CD14-positive monocyte (primary cell): ENCODE results near the gene BTBD7. TPM values are rescaled to one million over a fixed set of nuclear protein-coding genes. Genes with fewer than 3 reads are reported as not detected.

Source experiments
- DNase-seq, 3 donors: peaks; one replicate each; pipeline ENCODE4 v3.0.0-alpha.2; 2011 to 2022
- H2AFZ ChIP-seq: 2 replicates; pipeline ENCODE4 v1.6.0; 2012; ENCODE audit warnings: mild to moderate bottlenecking, low read depth, low read length, inconsistent platforms; ENCODE audit not compliant: insufficient read depth, poor library complexity, severe bottlenecking
- H3K27ac ChIP-seq, 2 donors: 1 replicate in 1 of 2; 2 replicates in 1 of 2; pipeline ENCODE4 v1.5.1; 2012 to 2013; ENCODE audit warnings: low read length in 2 of 2, control low read depth in 1 of 2, inconsistent platforms in 1 of 2, low read depth in 1 of 2, mild to moderate bottlenecking in 1 of 2
- H3K27me3 ChIP-seq, 2 donors: one replicate each; pipeline versions ENCODE4 v1.6.0 to v1.6.1; 2011 to 2013; ENCODE audit warnings: low read length in 2 of 2; ENCODE audit not compliant: control insufficient read depth in 2 of 2, insufficient read depth in 2 of 2
- H3K36me3 ChIP-seq, 2 donors: replicated peaks in 1 of 2; 1 replicate in 1 of 2; 2 replicates in 1 of 2; pipeline versions ENCODE4 v1.5.1 to v1.6.1; 2012 to 2013; ENCODE audit warnings: low read length in 2 of 2, control low read depth in 1 of 2, inconsistent platforms in 1 of 2, mild to moderate bottlenecking in 1 of 2; ENCODE audit not compliant: insufficient read depth in 2 of 2, control insufficient read depth in 1 of 2
- H3K4me1 ChIP-seq, 2 donors: 1 replicate in 1 of 2; 2 replicates in 1 of 2; pipeline versions ENCODE4 v1.5.1 to v1.6.1; 2012 to 2013; ENCODE audit warnings: low read length in 2 of 2, control low read depth in 1 of 2, inconsistent platforms in 1 of 2, mild to moderate bottlenecking in 1 of 2, moderate library complexity in 1 of 2; ENCODE audit not compliant: insufficient read depth in 2 of 2, control insufficient read depth in 1 of 2
- H3K4me2 ChIP-seq: replicated peaks from 2 replicates; pipeline ENCODE3; 2012; ENCODE audit warnings: low read length, moderate library complexity, mild to moderate bottlenecking; ENCODE audit not compliant: poor library complexity, severe bottlenecking; ENCODE audit errors: extremely low read depth
- H3K4me3 ChIP-seq, 3 experiments: fragments of 200-600 bp in 1 of 3; sonication (generic) in 1 of 3; replicated peaks in 1 of 3; 1 replicate in 2 of 3; 2 replicates in 1 of 3; pipeline ENCODE4 v1.5.1; 2011 to 2013; ENCODE audit warnings: low read length in 3 of 3, mild to moderate bottlenecking in 3 of 3, control low read depth in 2 of 3, low read depth in 2 of 3, inconsistent platforms in 1 of 3, moderate library complexity in 1 of 3
- H3K79me2 ChIP-seq: 2 replicates; pipeline ENCODE4 v1.6.0; 2012; ENCODE audit warnings: mild to moderate bottlenecking, control low read depth, inconsistent platforms, low read length, moderate library complexity; ENCODE audit not compliant: insufficient read depth
- H3K9ac ChIP-seq: 2 replicates; pipeline ENCODE4 v1.6.0; 2017; ENCODE audit warnings: low read length, mild to moderate bottlenecking; ENCODE audit not compliant: insufficient read depth, poor library complexity, severe bottlenecking
- H3K9me3 ChIP-seq, 2 donors: replicated peaks in 1 of 2; 1 replicate in 1 of 2; 2 replicates in 1 of 2; pipeline versions ENCODE4 v1.5.1 to v1.6.1; 2012 to 2013; ENCODE audit warnings: low read length in 2 of 2, control low read depth in 1 of 2; ENCODE audit not compliant: control insufficient read depth in 1 of 2, insufficient read depth in 1 of 2
- H4K20me1 ChIP-seq: 2 replicates; pipeline ENCODE4 v1.6.0; 2012; ENCODE audit warnings: mild to moderate bottlenecking, low read length, control low read depth, moderate library complexity; ENCODE audit not compliant: insufficient read depth
- H3K27ac Mint-ChIP-seq, 7 donors: one replicate each; pipeline ENCODE4 v1.8.0; 2020; ENCODE audit warnings: mild to moderate bottlenecking in 7 of 7, mixed read lengths in 7 of 7, moderate library complexity in 6 of 7, inconsistent platforms in 2 of 7
- H3K27me3 Mint-ChIP-seq, 3 donors: one replicate each; pipeline ENCODE4 v1.8.0; 2021 to 2022; ENCODE audit warnings: low read depth in 3 of 3, mild to moderate bottlenecking in 3 of 3, mixed read lengths in 3 of 3, moderate library complexity in 3 of 3, inconsistent platforms in 1 of 3
- H3K36me3 Mint-ChIP-seq, 2 donors: one replicate each; pipeline ENCODE4 v1.8.0; 2020; ENCODE audit warnings: mixed read lengths in 2 of 2, inconsistent platforms in 1 of 2, mild to moderate bottlenecking in 1 of 2
- H3K4me1 Mint-ChIP-seq: one replicate; pipeline ENCODE4 v1.8.0; 2020; ENCODE audit warnings: mild to moderate bottlenecking, mixed read lengths
- H3K4me3 Mint-ChIP-seq, 2 donors: one replicate each; pipeline ENCODE4 v1.8.0; 2020; ENCODE audit warnings: mild to moderate bottlenecking in 2 of 2, mixed read lengths in 2 of 2, moderate library complexity in 1 of 2
- H3K9me3 Mint-ChIP-seq, 7 donors: one replicate each; pipeline ENCODE4 v1.8.0; 2020 to 2022; ENCODE audit warnings: mixed read lengths in 7 of 7, mild to moderate bottlenecking in 6 of 7, moderate library complexity in 6 of 7, inconsistent platforms in 2 of 7
- WGBS: methylation state at CpG from one replicate; pipeline ENCODE4 v1.1.5; 2013; ENCODE audit warnings: missing lambda C conversion rate; ENCODE audit not compliant: insufficient coverage; 5-methylcytosine and 5-hydroxymethylcytosine counted together
- intact Hi-C, 2 donors: fragments of 100-400 bp; cut with micrococcal nuclease; formaldehyde crosslinking; loops; one replicate each; pipeline versions ENCODE4 v1.15.0 to v1.15.1; 2023
- polyA plus RNA-seq, 3 donors: library from polyadenylated mRNA; depleted of rRNA in 1 of 3; unstranded in 2 of 3; stranded (reverse) in 1 of 3; fragments of 300-500 nt in 2 of 3; fragments of >200 nt in 1 of 3; fragmentation: Illumina TruSeq in 2 of 3; gene quantifications; 1 replicate in 2 of 3; 2 replicates in 1 of 3; pipeline ENCODE4 v1.2.3, GENCODE V29; 2012 to 2021
- TF ChIP-seq, protein P1 (sequence below): fragments of 200-600 bp; IDR thresholded peaks from one replicate; pipeline ENCODE4 v1.8.0; 2022; ENCODE audit warnings: antibody characterized with exemption, mild to moderate bottlenecking

BTBD7 gene
- polyA plus RNA-seq, 3 donors: 8.3 to 8.6 (median 8.5) TPM

DNA sequence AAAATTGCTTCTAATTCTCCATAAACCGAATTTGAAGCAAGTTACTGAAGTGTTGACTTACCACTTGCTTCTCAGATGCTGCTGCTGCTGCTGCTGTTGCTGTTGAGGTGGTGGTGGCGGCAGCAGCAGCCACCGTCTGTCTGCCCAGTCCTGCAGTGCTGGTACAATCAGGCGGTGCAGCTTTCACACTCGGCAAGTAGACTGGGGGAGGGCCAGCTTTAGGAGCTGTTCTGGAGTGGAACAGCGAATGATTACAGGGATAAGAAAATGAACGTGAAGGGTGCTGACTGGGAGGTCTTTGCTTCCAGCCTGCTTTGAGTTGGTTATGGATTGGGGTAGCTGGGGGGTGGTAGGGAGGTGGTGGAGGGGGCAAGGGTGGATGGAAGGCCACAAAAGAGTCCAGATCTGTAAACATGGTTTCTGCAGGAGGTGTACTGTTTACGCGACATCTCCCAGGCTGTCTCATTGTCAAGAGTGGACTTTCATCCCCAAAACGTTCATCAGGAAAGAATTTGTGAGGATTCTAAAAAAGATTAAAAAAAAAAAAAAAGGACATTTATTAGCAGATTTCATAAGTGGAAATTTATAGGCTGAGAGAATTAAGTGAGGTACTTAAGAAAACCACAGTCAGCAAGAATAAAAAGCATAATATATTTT lies 86.9 kb downstream of the BTBD7 start:
- Histone ChIP-seq H3K4me1 (no peaks in the 10 kb centered on the region), H3K4me2 (no peak overlapping the region), H3K9me3 (no peaks in the 10 kb centered on the region), H3K4me3 (no peak overlapping the region), H3K9ac (no peak overlapping the region), H2AFZ (no peak overlapping the region), H4K20me1 (no peaks in the 10 kb centered on the region), H3K27ac (no peak overlapping the region), H3K27me3 (no peaks in the 10 kb centered on the region), H3K36me3 (peaks cover 74 to 97% of the 10 kb centered on the region in 2 donors), H3K79me2 (no peaks in the 10 kb centered on the region)
- no peaks in the 10 kb centered on the region for H3K4me1 Mint-ChIP-seq
- TF ChIP-seq, protein P1, sequence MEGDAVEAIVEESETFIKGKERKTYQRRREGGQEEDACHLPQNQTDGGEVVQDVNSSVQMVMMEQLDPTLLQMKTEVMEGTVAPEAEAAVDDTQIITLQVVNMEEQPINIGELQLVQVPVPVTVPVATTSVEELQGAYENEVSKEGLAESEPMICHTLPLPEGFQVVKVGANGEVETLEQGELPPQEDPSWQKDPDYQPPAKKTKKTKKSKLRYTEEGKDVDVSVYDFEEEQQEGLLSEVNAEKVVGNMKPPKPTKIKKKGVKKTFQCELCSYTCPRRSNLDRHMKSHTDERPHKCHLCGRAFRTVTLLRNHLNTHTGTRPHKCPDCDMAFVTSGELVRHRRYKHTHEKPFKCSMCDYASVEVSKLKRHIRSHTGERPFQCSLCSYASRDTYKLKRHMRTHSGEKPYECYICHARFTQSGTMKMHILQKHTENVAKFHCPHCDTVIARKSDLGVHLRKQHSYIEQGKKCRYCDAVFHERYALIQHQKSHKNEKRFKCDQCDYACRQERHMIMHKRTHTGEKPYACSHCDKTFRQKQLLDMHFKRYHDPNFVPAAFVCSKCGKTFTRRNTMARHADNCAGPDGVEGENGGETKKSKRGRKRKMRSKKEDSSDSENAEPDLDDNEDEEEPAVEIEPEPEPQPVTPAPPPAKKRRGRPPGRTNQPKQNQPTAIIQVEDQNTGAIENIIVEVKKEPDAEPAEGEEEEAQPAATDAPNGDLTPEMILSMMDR: no peak
- no peak overlapping the region for H3K27ac Mint-ChIP-seq
- H3K27me3 Mint-ChIP-seq: no peaks in the 10 kb centered on the region
- WGBS: 96% methylated on average over 9 of the region's 10 CpGs
- intact Hi-C loops: no loop called here
- peaks cover 83 to 97% of the 10 kb centered on the region in 2 donors for H3K36me3 Mint-ChIP-seq
- no peaks in the 10 kb centered on the region for H3K9me3 Mint-ChIP-seq
- H3K4me3 Mint-ChIP-seq: no peak overlapping the region
- DNase-seq: no peak

DNA sequence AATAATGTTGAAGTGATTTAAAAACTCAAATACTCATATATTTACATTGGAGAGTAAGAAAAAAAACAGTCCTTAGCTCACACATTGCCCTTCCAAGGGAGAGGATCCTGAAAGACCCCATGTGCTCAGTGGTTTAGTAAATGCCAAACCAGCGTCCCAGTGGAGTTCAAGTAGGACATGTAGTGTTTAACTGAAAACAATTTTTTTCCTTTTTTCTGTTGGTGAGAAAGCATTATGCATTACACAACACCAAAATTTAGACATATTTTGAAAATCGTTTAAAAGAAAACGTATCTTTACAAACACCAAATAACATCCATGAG lies 92.2 kb downstream of the BTBD7 start:
- Histone ChIP-seq H3K9ac (no peak overlapping the region), H4K20me1 (no peaks in the 10 kb centered on the region), H3K4me2 (no peak overlapping the region), H3K4me1 (no peaks in the 10 kb centered on the region), H3K36me3 (peaks cover 36 to 68% of the 10 kb centered on the region in 2 donors), H3K9me3 (no peaks in the 10 kb centered on the region), H2AFZ (no peak overlapping the region), H3K4me3 (no peak overlapping the region), H3K27ac (no peak overlapping the region), H3K27me3 (no peaks in the 10 kb centered on the region), H3K79me2 (no peaks in the 10 kb centered on the region)
- Mint-ChIP-seq H3K4me3 (no peak overlapping the region), H3K36me3 (peaks cover 55 to 63% of the 10 kb centered on the region in 2 donors), H3K27me3 (no peaks in the 10 kb centered on the region), H3K4me1 (no peaks in the 10 kb centered on the region), H3K9me3 (no peaks in the 10 kb centered on the region), H3K27ac (no peak overlapping the region)
- WGBS: 100% methylated on average over 1 of the region's 3 CpGs
- TF ChIP-seq, protein P1: no peak
- intact Hi-C loops: no loop called here
- no peak for DNase-seq
